AG10803 (cell line): ENCODE results near the gene OR52K1.
"Not testable (repeated sequence)": the region's sequence is repeated elsewhere in the genome, so short reads cannot be mapped to it uniquely, and the experiment has no call there.

ENCODE experiments used
- DNase-seq: peaks from one replicate; pipeline ENCODE4 v3.0.0; 2010; ENCODE audit warnings: low read depth
- H3K4me3 ChIP-seq: 2 replicates; pipeline ENCODE4 v1.5.1; 2011; ENCODE audit warnings: mild to moderate bottlenecking, low read length, control low read depth
- TF ChIP-seq, protein P1 (sequence below): conservative IDR thresholded peaks from 2 replicates; pipeline ENCODE4 v1.5.1; 2011; ENCODE audit warnings: mild to moderate bottlenecking, low read length, control low read depth, inconsistent platforms

The OR52K1 gene

DNA sequence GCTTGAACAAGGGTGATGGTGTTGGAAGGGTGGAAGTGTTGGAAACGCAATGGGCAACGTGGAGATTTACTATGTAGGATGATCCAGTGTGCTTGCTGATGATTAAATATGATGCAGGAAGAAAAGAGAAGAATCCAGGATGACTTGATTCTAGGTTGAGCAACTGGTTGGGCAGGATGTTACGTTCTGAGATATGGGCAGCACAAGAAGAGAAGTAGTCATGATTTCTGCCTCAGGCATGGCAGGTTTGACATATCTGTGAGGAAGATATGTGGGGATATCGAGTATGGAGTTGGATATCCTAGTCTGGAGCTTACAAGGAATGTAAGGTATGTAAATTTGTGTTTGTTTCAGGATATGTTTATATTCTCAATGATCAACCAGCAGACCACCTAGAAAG, 1.9 kb downstream of the OR52K1 start:
- TF ChIP-seq, protein P1, sequence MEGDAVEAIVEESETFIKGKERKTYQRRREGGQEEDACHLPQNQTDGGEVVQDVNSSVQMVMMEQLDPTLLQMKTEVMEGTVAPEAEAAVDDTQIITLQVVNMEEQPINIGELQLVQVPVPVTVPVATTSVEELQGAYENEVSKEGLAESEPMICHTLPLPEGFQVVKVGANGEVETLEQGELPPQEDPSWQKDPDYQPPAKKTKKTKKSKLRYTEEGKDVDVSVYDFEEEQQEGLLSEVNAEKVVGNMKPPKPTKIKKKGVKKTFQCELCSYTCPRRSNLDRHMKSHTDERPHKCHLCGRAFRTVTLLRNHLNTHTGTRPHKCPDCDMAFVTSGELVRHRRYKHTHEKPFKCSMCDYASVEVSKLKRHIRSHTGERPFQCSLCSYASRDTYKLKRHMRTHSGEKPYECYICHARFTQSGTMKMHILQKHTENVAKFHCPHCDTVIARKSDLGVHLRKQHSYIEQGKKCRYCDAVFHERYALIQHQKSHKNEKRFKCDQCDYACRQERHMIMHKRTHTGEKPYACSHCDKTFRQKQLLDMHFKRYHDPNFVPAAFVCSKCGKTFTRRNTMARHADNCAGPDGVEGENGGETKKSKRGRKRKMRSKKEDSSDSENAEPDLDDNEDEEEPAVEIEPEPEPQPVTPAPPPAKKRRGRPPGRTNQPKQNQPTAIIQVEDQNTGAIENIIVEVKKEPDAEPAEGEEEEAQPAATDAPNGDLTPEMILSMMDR = no peak
- no peak overlapping the region for H3K4me3 ChIP-seq
- DNase-seq = no peak

DNA sequence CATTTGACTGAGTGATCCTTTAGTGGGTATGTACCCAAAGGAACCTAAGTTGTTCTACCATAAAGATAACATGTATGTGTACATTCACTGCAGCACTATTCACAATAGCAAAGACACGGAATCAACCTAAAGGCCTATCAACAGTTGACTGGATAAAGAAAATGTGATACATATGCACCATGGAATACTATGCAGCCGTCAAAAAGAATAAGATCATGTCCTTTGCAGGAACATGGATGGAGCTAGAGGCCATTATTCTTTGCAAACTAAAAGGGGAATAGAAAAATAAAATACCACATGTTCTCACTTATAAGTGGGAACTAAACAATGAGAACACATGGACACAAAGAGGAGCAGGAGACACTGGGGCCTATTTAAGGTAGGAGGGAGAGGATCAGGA, 9.0 kb downstream of the OR52K1 start:
- not testable (repeated sequence) for H3K4me3 ChIP-seq, DNase-seq

DNA sequence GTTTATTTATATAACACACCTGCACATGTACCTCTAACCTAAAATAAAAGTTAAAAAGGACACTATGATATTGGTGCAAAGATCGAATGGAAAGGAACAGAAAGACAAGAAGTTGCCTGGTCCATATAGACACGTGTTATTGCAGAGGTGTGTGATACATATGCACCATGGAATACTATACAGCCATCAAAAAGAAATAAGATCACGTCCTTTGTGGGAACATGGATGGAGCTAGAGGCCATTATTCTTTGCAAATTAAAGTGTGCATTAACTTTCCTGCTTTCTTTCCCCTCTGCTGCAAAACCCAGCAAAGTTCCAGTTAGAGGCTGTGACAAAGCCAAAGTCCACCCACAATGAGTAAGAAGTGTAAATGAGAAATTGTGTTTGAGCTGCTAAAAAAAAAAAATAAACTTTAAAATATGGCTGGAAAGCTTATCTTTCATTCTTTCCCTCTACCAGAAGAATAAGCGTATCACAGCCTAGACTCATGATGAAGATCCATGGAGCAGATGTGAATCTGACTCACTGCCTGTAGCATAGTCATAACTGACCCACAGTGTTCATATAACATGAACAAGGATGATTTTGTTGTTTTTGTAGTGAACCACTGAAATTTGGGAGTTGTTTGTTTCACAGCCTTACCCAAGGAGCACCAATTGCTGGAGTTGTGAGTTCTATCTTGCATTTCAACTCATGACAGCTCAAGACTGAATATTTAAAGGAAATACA, 9.6 kb downstream of the OR52K1 start:
- TF ChIP-seq, protein P1 = no peak
- no peak for DNase-seq
- H3K4me3 ChIP-seq = no peak overlapping the region

DNA sequence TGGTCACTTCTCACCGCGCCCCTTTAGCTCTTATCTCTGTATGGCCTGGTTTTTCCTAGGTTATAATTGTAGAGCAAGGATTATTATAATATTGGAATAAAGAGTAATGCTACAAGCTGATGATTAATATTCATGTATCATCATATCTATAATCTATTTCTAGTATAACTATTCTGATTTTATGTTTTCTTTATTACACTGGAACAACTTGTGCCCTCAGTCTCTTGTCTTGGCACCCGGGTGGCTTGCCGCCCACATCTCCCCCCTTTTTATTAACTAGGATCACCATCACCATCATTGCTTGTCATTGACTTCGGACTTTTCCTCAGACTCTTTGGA, 11.0 kb downstream of the OR52K1 start:
- DNase-seq = no peak
- TF ChIP-seq, protein P1 = no peak
- no peak overlapping the region for H3K4me3 ChIP-seq

DNA sequence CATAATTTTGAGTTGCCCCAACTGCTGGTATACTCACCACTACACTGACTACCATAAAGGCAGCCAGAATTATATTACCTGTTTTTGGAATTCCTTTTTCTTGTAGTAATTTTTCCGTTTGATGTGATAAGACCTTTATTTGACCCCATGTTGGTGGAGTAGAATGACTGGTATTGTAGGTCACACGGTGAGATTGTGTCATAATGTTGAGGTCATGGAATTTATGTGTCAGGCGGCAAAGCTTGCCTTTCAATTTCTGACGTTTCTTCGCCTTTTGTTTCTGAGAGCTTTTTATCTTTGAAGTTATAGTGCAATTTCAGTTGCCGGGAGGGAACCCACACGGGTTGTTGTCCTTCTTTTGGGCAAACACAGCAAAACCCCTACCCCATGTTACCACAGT, 13.0 kb downstream of the OR52K1 start:
- DNase-seq = no peak
- TF ChIP-seq, protein P1 = no peak
- no peak overlapping the region for H3K4me3 ChIP-seq

DNA sequence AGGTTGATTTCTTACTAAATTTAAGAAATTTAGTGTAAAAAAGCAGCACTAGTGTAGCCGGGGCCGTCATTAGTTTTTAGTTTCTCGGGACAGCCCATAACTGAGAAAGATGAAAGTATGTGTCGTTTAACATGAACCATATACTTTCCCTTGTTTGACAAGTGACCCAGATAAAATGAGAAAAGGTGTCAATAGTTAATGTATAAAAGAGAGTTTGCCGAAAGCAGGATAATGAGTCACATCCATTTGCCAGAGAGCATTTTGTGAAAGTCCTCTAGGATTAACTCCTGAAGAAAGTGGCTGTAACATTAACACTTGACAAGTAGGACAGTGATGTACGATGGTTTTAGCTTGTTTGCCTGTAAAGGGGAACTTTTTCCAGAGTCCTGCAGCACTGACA, 13.5 kb downstream of the OR52K1 start:
- TF ChIP-seq, protein P1 = no peak
- DNase-seq = no peak
- no peak overlapping the region for H3K4me3 ChIP-seq

DNA sequence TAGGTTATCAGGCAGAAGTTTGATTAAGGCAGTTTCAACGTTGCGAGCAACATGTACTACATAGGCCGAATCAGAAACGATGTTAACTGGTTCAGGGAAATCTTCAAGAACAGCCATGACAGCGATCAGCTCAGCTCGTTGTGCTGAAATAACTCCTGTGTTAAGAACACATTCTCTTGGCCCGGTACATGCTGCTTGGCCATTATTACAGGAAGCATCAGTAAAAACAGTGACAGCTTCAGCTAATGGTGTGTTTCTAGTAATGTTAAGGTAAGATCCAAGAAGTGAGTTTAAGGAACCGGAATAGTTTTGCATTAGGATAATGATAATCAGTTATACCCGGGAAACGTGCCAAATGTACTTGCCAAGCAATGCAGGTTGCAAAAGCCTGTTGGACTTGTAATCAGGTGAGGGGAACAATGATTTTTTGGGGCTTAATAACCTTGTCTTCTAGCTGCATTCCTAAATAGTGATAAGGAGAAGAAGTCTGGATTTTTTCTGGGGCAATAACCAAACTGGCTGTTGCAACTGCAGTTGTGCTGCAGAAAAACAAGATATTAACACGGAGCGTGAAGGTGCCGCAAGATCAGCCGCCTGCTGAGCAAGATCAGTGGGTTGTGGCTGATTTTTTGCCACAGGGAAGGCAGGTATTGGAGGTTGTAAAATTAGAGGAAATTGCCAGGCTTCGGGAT, 14.3 kb downstream of the OR52K1 start:
- H3K4me3 ChIP-seq = no peak overlapping the region
- no peak for DNase-seq
- TF ChIP-seq, protein P1 = no peak
